OCI-LY7 (cell line): Measurements from ENCODE around the gene DUOX2. TPM values are rescaled to one million over a fixed set of nuclear protein-coding genes. Genes with fewer than 3 reads are reported as not detected.
"Not testable (repeated sequence)": the region's sequence is repeated elsewhere in the genome, so short reads cannot be mapped to it uniquely, and the experiment has no call there.

Experiments
- BruUV-seq: library from RNA; stranded (reverse); fragments of 400-500 nt; replicated peaks from 2 replicates; lab custom pipeline; 2021; lab: Mats Ljungman, UMichigan
- CTCF ChIA-PET: fragments of 300-600 bp; sonication (Branson Sonifier 250); formaldehyde crosslinking; loops from one replicate; lab custom pipeline; 2022; ENCODE audit warnings: antibody characterized with exemption; ENCODE audit not compliant: unreplicated experiment; lab: Charles Lee
- POLR2A ChIA-PET: fragments of 300-600 bp; sonication (Branson Sonifier 250); formaldehyde crosslinking; loops from one replicate; lab custom pipeline; 2022; ENCODE audit warnings: antibody characterized with exemption; lab: Charles Lee
- DNase-seq: peaks from one replicate; pipeline ENCODE4 v3.0.0-alpha.2; 2015; ENCODE audit warnings: low spot score
- H2AFZ ChIP-seq: fragments of 200-600 bp; sonication (generic), shearing (Covaris generic); 2 replicates; pipeline ENCODE4 v1.6.1; 2014; ENCODE audit warnings: mild to moderate bottlenecking, antibody characterized with exemption, low read length, moderate library complexity
- H3K27ac ChIP-seq: fragments of 200-600 bp; sonication (generic); 2 replicates; pipeline ENCODE4 v1.5.1; 2014; ENCODE audit warnings: mixed run types, low read depth, mild to moderate bottlenecking, moderate library complexity, low read length, inconsistent platforms; ENCODE audit not compliant: poor library complexity, severe bottlenecking
- H3K36me3 ChIP-seq: fragments of 200-600 bp; sonication (generic); 2 replicates; pipeline ENCODE4 v1.6.1; 2014; ENCODE audit warnings: mild to moderate bottlenecking, antibody characterized with exemption, low read length, moderate library complexity, mixed read lengths; ENCODE audit not compliant: insufficient read depth
- H3K4me1 ChIP-seq: fragments of 200-600 bp; sonication (generic); 2 replicates; pipeline ENCODE4 v1.5.1; 2014; ENCODE audit warnings: mild to moderate bottlenecking, low read length; ENCODE audit not compliant: insufficient read depth, poor library complexity, severe bottlenecking
- H3K4me2 ChIP-seq: fragments of 200-600 bp; sonication (generic); 2 replicates; pipeline ENCODE4 v1.6.1; 2014; ENCODE audit warnings: mild to moderate bottlenecking, low read length
- H3K4me3 ChIP-seq: fragments of 200-600 bp; sonication (generic); 2 replicates; pipeline ENCODE4 v1.5.1; 2014; ENCODE audit warnings: mild to moderate bottlenecking, low read depth, low read length; ENCODE audit not compliant: poor library complexity, severe bottlenecking
- H3K79me2 ChIP-seq: fragments of 200-600 bp; sonication (generic); 2 replicates; pipeline ENCODE4 v1.6.1; 2016; ENCODE audit warnings: low read depth, mild to moderate bottlenecking, low read length, moderate library complexity, mixed read lengths; ENCODE audit not compliant: insufficient read depth
- H3K9me2 ChIP-seq: fragments of 200-600 bp; sonication (generic); 2 replicates; pipeline ENCODE4 v1.6.1; 2016; ENCODE audit warnings: mild to moderate bottlenecking, low read length, mixed read lengths; ENCODE audit not compliant: insufficient read depth
- H3K9me3 ChIP-seq: fragments of 200-600 bp; sonication (generic); 2 replicates; pipeline ENCODE4 v1.6.1; 2014; ENCODE audit warnings: mild to moderate bottlenecking, mixed run types, low read length, mixed read lengths
- H4K20me1 ChIP-seq: fragments of 200-600 bp; sonication (generic); 2 replicates; pipeline ENCODE4 v1.6.1; 2014; ENCODE audit warnings: mild to moderate bottlenecking, antibody characterized with exemption, low read length, moderate library complexity, mixed read lengths; ENCODE audit not compliant: insufficient read depth
- CTCF ChIP-seq: fragments of 200-600 bp; sonication (generic); conservative IDR thresholded peaks from 2 replicates; pipeline ENCODE4 v1.5.1; 2014; ENCODE audit warnings: mild to moderate bottlenecking, antibody characterized with exemption, low read length, moderate library complexity, mixed read lengths
- EZH2phosphoT487 ChIP-seq: fragments of 200-600 bp; sonication (generic); IDR thresholded peaks from 2 replicates; pipeline ENCODE4 v1.6.1; 2018; ENCODE audit warnings: low read depth, borderline replicate concordance, mild to moderate bottlenecking, mixed run types, antibody characterized with exemption, low read length, moderate library complexity, mixed read lengths
- intact Hi-C: fragments of 100-400 bp; cut with micrococcal nuclease; formaldehyde crosslinking; loops from one replicate; pipeline ENCODE4 v1.10.0; 2022; ENCODE audit not compliant: unreplicated experiment
- total RNA-seq, 2 experiments: library from RNA; depleted of rRNA in 1 of 2; stranded (reverse); fragments of >200 nt in 1 of 2; shearing (Covaris generic) in 1 of 2; gene quantifications; 2 replicates each; pipeline ENCODE4 v1.2.3, GENCODE V29; 2014 to 2022

The DUOX2 gene
- total RNA-seq, 2 experiments from 2014 or later: 0.03 to 0.06 TPM

- CTCF ChIA-PET: no interaction called here
- intact Hi-C loops: no loop called here
- no TSS peak for BruUV-seq
These were observed 30.7 kb downstream of the DUOX2 start for GRCh38 chr15:45083223-45083622.

GRCh38 chr15:45082412-45082811, 31.6 kb downstream of the DUOX2 start:
- H3K4me2 ChIP-seq, H3K9me3 ChIP-seq, H3K27ac ChIP-seq, POLR2A ChIA-PET, H3K9me2 ChIP-seq, intact Hi-C loops, H2AFZ ChIP-seq, H3K4me1 ChIP-seq, CTCF ChIA-PET, BruUV-seq, DNase-seq, H3K4me3 ChIP-seq, H3K79me2 ChIP-seq, H4K20me1 ChIP-seq, H3K36me3 ChIP-seq: not testable (repeated sequence)

More at GRCh38 chr15:45083223-45083622, 30.7 kb downstream of the DUOX2 start:
- Histone ChIP-seq H3K4me1 (no peaks in the 10 kb centered on the region), H3K4me2 (no peak overlapping the region), H3K27ac (no peak overlapping the region), H3K9me3 (no peaks in the 10 kb centered on the region), H3K36me3 (no peaks in the 10 kb centered on the region), H2AFZ (no peak overlapping the region), H3K4me3 (no peak overlapping the region), H3K79me2 (no peaks in the 10 kb centered on the region), H4K20me1 (no peaks in the 10 kb centered on the region), H3K9me2 (no peaks in the 10 kb centered on the region)
- TF ChIP-seq EZH2phosphoT487 (no peak), CTCF (no peak)
- POLR2A ChIA-PET: no interaction called here
- no peak for DNase-seq

DNA sequence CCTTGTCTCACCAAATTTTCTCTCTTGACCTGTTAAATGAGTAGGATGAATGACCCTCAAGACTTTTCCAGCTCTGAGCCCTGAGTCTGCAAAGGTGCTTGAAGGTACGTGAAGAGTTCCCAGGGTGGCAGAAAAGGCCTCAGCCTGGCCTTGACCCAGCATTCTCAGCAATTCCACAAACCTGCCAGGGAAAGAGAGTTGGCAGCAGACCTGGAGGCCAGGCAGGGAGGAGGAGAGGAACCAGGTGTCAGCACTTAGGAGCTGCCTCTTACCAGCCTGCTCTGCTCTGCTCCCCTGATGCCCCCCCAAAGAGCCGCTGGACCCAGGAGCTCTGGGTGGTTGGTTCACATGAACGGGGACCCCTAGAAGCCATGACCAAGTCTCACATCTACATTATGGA, 33.4 kb downstream of the DUOX2 start:
- H3K4me1 ChIP-seq, H3K79me2 ChIP-seq, H3K9me3 ChIP-seq, intact Hi-C loops, H3K36me3 ChIP-seq, H3K9me2 ChIP-seq, H3K4me3 ChIP-seq, H2AFZ ChIP-seq, H4K20me1 ChIP-seq, H3K4me2 ChIP-seq, H3K27ac ChIP-seq, BruUV-seq, DNase-seq: not testable (repeated sequence)
- POLR2A ChIA-PET: interaction anchor here (0.9 kb wide), 1 partner anchor 352 kb away, joined by 3 read pairs; no protein-coding TSS in a partner anchor
- CTCF ChIA-PET: interaction anchor here (1.1 kb wide), 1 partner anchor 70 kb away, joined by 4 read pairs; no protein-coding TSS in a partner anchor

DNA sequence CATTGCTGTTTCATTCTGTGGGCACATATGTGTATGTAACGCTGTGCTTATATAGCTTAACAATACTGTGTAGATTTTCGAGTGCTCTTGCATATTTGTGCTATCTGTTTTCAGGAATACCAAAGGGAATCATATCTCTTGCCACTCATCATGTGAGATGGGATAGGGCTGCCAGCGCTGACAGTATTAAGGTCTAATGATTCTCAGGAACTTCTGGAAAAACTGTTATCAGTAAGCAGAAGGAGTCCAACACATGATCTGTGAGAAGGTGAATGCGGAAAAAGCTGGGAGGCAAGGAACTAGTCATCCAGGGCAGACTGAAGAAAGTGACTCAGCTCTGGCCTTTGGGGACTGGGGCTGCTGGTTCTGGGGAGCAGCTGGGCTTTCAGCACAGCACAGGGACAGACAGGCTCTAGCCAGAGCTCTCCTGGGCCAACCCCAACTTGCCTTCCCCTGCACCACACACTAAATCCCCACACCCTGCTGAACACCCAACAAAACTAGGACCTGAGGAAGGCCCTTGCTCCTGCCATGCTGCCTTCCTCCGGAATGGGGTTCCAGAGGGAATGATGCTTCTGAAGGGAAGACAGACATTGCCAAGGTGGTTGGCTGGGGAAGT, 34.2 kb downstream of the DUOX2 start:
- H2AFZ ChIP-seq, DNase-seq, H3K9me2 ChIP-seq, BruUV-seq, H3K9me3 ChIP-seq, CTCF ChIA-PET, intact Hi-C loops, H3K36me3 ChIP-seq, H3K27ac ChIP-seq, H3K4me2 ChIP-seq, POLR2A ChIA-PET, H4K20me1 ChIP-seq, H3K79me2 ChIP-seq, H3K4me1 ChIP-seq, H3K4me3 ChIP-seq: not testable (repeated sequence)

GRCh38 chr15:45079201-45079600, 34.8 kb downstream of the DUOX2 start:
- H3K4me2 ChIP-seq, H3K79me2 ChIP-seq, DNase-seq, H3K27ac ChIP-seq, H4K20me1 ChIP-seq, intact Hi-C loops, H3K9me2 ChIP-seq, H3K4me3 ChIP-seq, BruUV-seq, H2AFZ ChIP-seq, H3K9me3 ChIP-seq, CTCF ChIA-PET, POLR2A ChIA-PET, H3K4me1 ChIP-seq, H3K36me3 ChIP-seq: not testable (repeated sequence)

- H3K4me3 ChIP-seq, H3K4me1 ChIP-seq, BruUV-seq, H3K79me2 ChIP-seq, intact Hi-C loops, H3K27ac ChIP-seq, H3K36me3 ChIP-seq, H3K4me2 ChIP-seq, H2AFZ ChIP-seq, H3K9me3 ChIP-seq, CTCF ChIA-PET, H4K20me1 ChIP-seq, DNase-seq, POLR2A ChIA-PET, H3K9me2 ChIP-seq: not testable (repeated sequence)
These were observed 36.6 kb downstream of the DUOX2 start for GRCh38 chr15:45077391-45077790.
